ENCODE measurements around the gene HOXB6. TPM values are rescaled to one million over a fixed set of nuclear protein-coding genes. Genes with fewer than 3 reads are reported as not detected.
A peak's percentile ranks its signal among the peaks of the same experiment; 100 is the strongest.

Gene HOXB6
- under 1 TPM; 0.29 to 0.31 TPM for polyA plus RNA-seq

- no peaks in the 10 kb centered on the region for H3K9me3 ChIP-seq (ENCODE audit: control insufficient read depth in 2 of 2, insufficient read depth in 1 of 2, low read depth in 1 of 2, low read length in 1 of 2)
- no peaks in the 10 kb centered on the region for H3K36me3 ChIP-seq (ENCODE audit: control insufficient read depth in 2 of 2, insufficient read depth in 2 of 2, low read length in 1 of 2)
- peaks cover 0 to 2% of the 10 kb centered on the region in 2 donors for H3K4me1 ChIP-seq (ENCODE audit: control insufficient read depth in 2 of 2, insufficient read depth in 2 of 2, low read length in 1 of 2)
- H3K4me3 ChIP-seq (ENCODE audit: low read depth in 1 of 2, low read length in 2 of 2): no peak within 1 kb of the TSS
- peaks cover 3 to 29% of the 10 kb centered on the region in 2 donors for H3K27me3 ChIP-seq (ENCODE audit: control insufficient read depth in 1 of 2, insufficient read depth in 2 of 2, low read length in 2 of 2)
- WGBS, 2 donors: 27 to 31% methylated on average over 16 of the region's 16 CpGs
- H3K27ac ChIP-seq (ENCODE audit: low read depth in 2 of 2, low read length in 1 of 2): no peak within 1 kb of the TSS
These were observed at the start of gene HOXB6 for GRCh38 chr17:48604770-48605329. HOXB6 (minus strand) TSS chr17:48604986; CDS start chr17:48598150, 6,836 bp downstream.

GRCh38 chr17:48649741-48650140 is 45.0 kb upstream of the HOXB6 start:
- H3K4me3 ChIP-seq (ENCODE audit: low read depth in 1 of 2, low read length in 2 of 2): no peak overlapping the region
- 78 to 80% methylated on average over 1 of the region's 1 CpG for WGBS, 2 donors
- H3K9me3 ChIP-seq (ENCODE audit: control insufficient read depth in 2 of 2, insufficient read depth in 1 of 2, low read depth in 1 of 2, low read length in 1 of 2): no peaks in the 10 kb centered on the region
- H3K27ac ChIP-seq (ENCODE audit: low read depth in 2 of 2, low read length in 1 of 2): no peak overlapping the region
- H3K27me3 ChIP-seq (ENCODE audit: control insufficient read depth in 1 of 2, insufficient read depth in 2 of 2, low read length in 2 of 2): peaks cover 8 to 13% of the 10 kb centered on the region in 2 donors
- H3K36me3 ChIP-seq (ENCODE audit: control insufficient read depth in 2 of 2, insufficient read depth in 2 of 2, low read length in 1 of 2): no peaks in the 10 kb centered on the region
- peaks cover 2 to 3% of the 10 kb centered on the region in 2 donors for H3K4me1 ChIP-seq (ENCODE audit: control insufficient read depth in 2 of 2, insufficient read depth in 2 of 2, low read length in 1 of 2)

DNA sequence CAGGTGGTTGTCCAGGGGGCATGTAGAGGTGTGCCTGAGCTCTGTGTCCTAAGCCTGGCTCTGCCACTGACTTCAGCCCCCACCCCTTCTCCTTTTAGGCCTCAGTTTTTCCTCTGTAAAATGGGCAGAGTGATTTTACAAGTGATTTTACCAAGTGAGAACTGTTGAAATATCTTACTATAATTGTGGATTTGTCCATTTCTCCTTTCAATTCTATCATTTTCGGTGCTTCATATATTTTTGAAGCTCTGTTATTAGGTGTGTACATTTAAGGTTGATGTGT is 43.1 kb upstream of the HOXB6 start:
- peaks cover 2 to 3% of the 10 kb centered on the region in 2 donors for H3K4me1 ChIP-seq (ENCODE audit: control insufficient read depth in 2 of 2, insufficient read depth in 2 of 2, low read length in 1 of 2)
- H3K9me3 ChIP-seq (ENCODE audit: control insufficient read depth in 2 of 2, insufficient read depth in 1 of 2, low read depth in 1 of 2, low read length in 1 of 2): no peaks in the 10 kb centered on the region
- H3K4me3 ChIP-seq (ENCODE audit: low read depth in 1 of 2, low read length in 2 of 2): no peak overlapping the region
- 71 to 76% methylated on average over 1 of the region's 1 CpG for WGBS, 2 donors
- no peak overlapping the region for H3K27ac ChIP-seq (ENCODE audit: low read depth in 2 of 2, low read length in 1 of 2)
- H3K36me3 ChIP-seq (ENCODE audit: control insufficient read depth in 2 of 2, insufficient read depth in 2 of 2, low read length in 1 of 2): no peaks in the 10 kb centered on the region
- H3K27me3 ChIP-seq (ENCODE audit: control insufficient read depth in 1 of 2, insufficient read depth in 2 of 2, low read length in 2 of 2): peaks cover 12 to 23% of the 10 kb centered on the region in 2 donors

DNA sequence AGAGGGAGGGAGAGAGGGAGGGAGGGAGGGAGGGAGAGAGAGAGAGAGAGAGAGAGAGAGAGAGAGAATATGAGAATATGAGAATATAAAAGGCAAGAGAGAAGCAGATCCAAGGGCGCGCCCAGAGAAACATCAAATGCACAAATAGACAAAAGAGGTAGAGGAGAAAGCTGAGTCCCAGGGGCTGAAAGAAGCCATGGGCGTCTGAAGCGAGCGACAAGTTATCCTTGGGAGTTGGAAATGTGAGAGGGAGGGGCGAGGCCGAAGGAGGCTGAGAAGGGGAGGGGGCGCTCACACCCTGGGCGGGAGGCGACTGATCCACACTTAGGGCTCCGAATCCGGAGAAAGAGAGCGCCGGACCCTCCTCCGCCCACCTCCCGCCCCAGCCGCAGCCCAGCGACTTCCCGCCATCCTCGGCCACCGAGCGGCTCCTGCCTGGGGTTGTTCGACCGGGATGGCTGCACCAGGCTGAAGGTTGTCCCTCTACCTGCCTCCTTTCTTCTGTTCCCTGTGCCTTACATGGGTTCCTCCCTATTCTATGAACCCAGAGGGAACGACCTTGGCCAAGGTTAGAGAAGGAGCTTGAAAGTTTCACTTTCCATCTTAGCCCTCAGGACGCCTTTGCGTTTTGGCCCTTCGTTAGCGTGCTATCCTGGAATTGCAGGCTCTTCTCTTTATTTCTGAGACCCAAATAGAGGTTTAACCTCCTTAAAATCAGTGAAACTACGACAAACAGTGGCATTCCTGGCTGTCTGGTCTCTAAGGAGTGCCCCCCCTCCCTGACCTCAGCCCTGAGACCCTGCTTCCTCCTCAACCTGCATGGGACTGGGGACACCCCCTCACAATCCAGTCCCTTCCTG is 42.5 kb upstream of the HOXB6 start:
- Histone ChIP-seq H3K27me3 (ENCODE audit: control insufficient read depth in 1 of 2, insufficient read depth in 2 of 2, low read length in 2 of 2) (peaks cover 17 to 27% of the 10 kb centered on the region in 2 donors), H3K9me3 (ENCODE audit: control insufficient read depth in 2 of 2, insufficient read depth in 1 of 2, low read depth in 1 of 2, low read length in 1 of 2) (peaks cover 0 to 5% of the 10 kb centered on the region in 2 donors), H3K36me3 (ENCODE audit: control insufficient read depth in 2 of 2, insufficient read depth in 2 of 2, low read length in 1 of 2) (no peaks in the 10 kb centered on the region), H3K27ac (ENCODE audit: low read depth in 2 of 2, low read length in 1 of 2) (no peak overlapping the region), H3K4me1 (ENCODE audit: control insufficient read depth in 2 of 2, insufficient read depth in 2 of 2, low read length in 1 of 2) (peaks cover 2 to 3% of the 10 kb centered on the region in 2 donors), H3K4me3 (ENCODE audit: low read depth in 1 of 2, low read length in 2 of 2) (peak overlapping the region; percentile 1 to 39)
- 2 to 3% methylated on average over 29 to 30 of the region's 30 CpGs for WGBS, 2 donors

- peaks cover 0 to 6% of the 10 kb centered on the region in 2 donors for H3K9me3 ChIP-seq (ENCODE audit: control insufficient read depth in 2 of 2, insufficient read depth in 1 of 2, low read depth in 1 of 2, low read length in 1 of 2)
- H3K27ac ChIP-seq (ENCODE audit: low read depth in 2 of 2, low read length in 1 of 2): no peak overlapping the region
- peaks cover 17 to 31% of the 10 kb centered on the region in 2 donors for H3K27me3 ChIP-seq (ENCODE audit: control insufficient read depth in 1 of 2, insufficient read depth in 2 of 2, low read length in 2 of 2)
- WGBS, 2 donors: 4 to 6% methylated on average over 79 to 80 of the region's 80 CpGs
- H3K4me3 ChIP-seq (ENCODE audit: low read depth in 1 of 2, low read length in 2 of 2): peak overlapping the region; percentile 4 to 23
- H3K4me1 ChIP-seq (ENCODE audit: control insufficient read depth in 2 of 2, insufficient read depth in 2 of 2, low read length in 1 of 2): peaks cover 2 to 3% of the 10 kb centered on the region in 2 donors
- H3K36me3 ChIP-seq (ENCODE audit: control insufficient read depth in 2 of 2, insufficient read depth in 2 of 2, low read length in 1 of 2): no peaks in the 10 kb centered on the region
These were observed 41.7 kb upstream of the HOXB6 start for GRCh38 chr17:48646183-48647102.

DNA sequence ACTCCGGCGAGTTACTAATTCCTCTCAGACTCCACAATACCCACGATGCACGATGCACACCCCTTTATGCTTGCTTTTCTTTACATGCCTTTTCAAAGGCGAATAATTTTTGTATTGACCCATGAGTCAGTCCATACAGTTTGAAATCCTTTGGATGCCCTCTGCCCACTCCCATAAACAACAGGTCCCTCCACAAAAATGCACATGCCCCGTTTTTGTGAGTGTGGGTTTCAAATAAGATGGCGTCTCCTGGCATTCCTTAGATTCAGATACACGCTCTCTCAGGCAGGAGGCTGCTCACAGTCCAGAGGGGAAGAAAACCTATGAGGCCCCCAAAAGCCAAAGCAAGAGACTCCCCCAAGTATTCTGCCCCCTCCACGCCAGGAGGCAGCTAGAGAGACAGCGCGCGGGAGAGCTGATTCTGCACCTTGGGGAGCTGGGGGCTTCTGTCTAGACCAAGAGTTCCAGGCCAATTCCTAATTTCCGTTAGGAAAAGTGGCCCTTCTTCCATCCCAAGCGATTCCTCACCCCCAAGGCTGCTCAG is 40.9 kb upstream of the HOXB6 start:
- WGBS, 2 donors: 20 to 29% methylated on average over 14 of the region's 14 CpGs
- Histone ChIP-seq H3K27me3 (ENCODE audit: control insufficient read depth in 1 of 2, insufficient read depth in 2 of 2, low read length in 2 of 2) (peaks cover 17 to 31% of the 10 kb centered on the region in 2 donors), H3K4me3 (ENCODE audit: low read depth in 1 of 2, low read length in 2 of 2) (no peak overlapping the region)

DNA sequence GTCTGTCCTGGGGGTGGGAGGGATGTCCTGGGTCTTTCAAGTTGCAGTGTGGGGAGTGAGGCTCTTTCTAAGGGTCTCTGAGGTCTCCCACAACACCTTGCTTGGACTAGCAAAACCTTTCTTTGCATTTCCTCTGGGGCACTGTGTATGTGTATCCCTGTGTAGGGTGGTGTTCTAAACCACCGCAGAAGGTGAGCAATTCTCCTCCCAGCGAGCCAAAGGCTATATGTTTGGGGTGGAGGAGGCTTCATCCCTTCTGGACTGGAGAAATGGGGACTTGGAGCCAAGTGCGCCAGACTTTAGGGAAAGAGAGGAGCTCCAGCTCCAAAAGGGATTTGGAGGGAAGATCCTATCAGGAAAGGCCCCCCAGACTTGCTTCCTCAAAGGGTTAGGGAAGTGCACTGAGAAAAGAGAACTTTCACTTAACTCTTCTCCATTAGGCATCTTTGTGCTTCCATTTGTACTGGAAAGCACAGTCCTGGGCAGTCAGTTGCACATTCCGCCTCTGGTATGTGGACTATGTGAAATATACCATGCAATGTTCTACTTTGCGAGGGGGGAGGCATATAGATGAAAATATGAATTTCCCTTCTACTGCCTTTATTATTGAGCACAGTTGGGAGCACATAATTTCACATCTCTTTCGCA is 40.2 kb upstream of the HOXB6 start:
- WGBS, 2 donors: 36 to 42% methylated on average over 6 of the region's 6 CpGs
- H3K27ac ChIP-seq (ENCODE audit: low read depth in 2 of 2, low read length in 1 of 2): no peak overlapping the region
- no peaks in the 10 kb centered on the region for H3K36me3 ChIP-seq (ENCODE audit: control insufficient read depth in 2 of 2, insufficient read depth in 2 of 2, low read length in 1 of 2)
- H3K4me1 ChIP-seq (ENCODE audit: control insufficient read depth in 2 of 2, insufficient read depth in 2 of 2, low read length in 1 of 2): peaks cover 2 to 3% of the 10 kb centered on the region in 2 donors
- peaks cover 0 to 7% of the 10 kb centered on the region in 2 donors for H3K9me3 ChIP-seq (ENCODE audit: control insufficient read depth in 2 of 2, insufficient read depth in 1 of 2, low read depth in 1 of 2, low read length in 1 of 2)
- H3K4me3 ChIP-seq (ENCODE audit: low read depth in 1 of 2, low read length in 2 of 2): no peak overlapping the region
- H3K27me3 ChIP-seq (ENCODE audit: control insufficient read depth in 1 of 2, insufficient read depth in 2 of 2, low read length in 2 of 2): peaks cover 19 to 37% of the 10 kb centered on the region in 2 donors

More for the DNA sequence above, 40.9 kb upstream of the HOXB6 start:
- Histone ChIP-seq H3K36me3 (ENCODE audit: control insufficient read depth in 2 of 2, insufficient read depth in 2 of 2, low read length in 1 of 2) (no peaks in the 10 kb centered on the region), H3K4me1 (ENCODE audit: control insufficient read depth in 2 of 2, insufficient read depth in 2 of 2, low read length in 1 of 2) (peaks cover 2 to 3% of the 10 kb centered on the region in 2 donors), H3K9me3 (ENCODE audit: control insufficient read depth in 2 of 2, insufficient read depth in 1 of 2, low read depth in 1 of 2, low read length in 1 of 2) (peaks cover 0 to 7% of the 10 kb centered on the region in 2 donors), H3K27ac (ENCODE audit: low read depth in 2 of 2, low read length in 1 of 2) (no peak overlapping the region)

GRCh38 chr17:48644159-48644558 is 39.4 kb upstream of the HOXB6 start:
- Histone ChIP-seq H3K4me1 (ENCODE audit: control insufficient read depth in 2 of 2, insufficient read depth in 2 of 2, low read length in 1 of 2) (peaks cover 2 to 3% of the 10 kb centered on the region in 2 donors), H3K9me3 (ENCODE audit: control insufficient read depth in 2 of 2, insufficient read depth in 1 of 2, low read depth in 1 of 2, low read length in 1 of 2) (peaks cover 0 to 7% of the 10 kb centered on the region in 2 donors), H3K27me3 (ENCODE audit: control insufficient read depth in 1 of 2, insufficient read depth in 2 of 2, low read length in 2 of 2) (peaks cover 19 to 40% of the 10 kb centered on the region in 2 donors), H3K36me3 (ENCODE audit: control insufficient read depth in 2 of 2, insufficient read depth in 2 of 2, low read length in 1 of 2) (no peaks in the 10 kb centered on the region), H3K27ac (ENCODE audit: low read depth in 2 of 2, low read length in 1 of 2) (no peak overlapping the region), H3K4me3 (ENCODE audit: low read depth in 1 of 2, low read length in 2 of 2) (no peak overlapping the region)
- 77 to 100% methylated on average over 1 of the region's 1 CpG for WGBS, 2 donors

GRCh38 chr17:48643697-48644012 is 38.9 kb upstream of the HOXB6 start:
- no peaks in the 10 kb centered on the region for H3K36me3 ChIP-seq (ENCODE audit: control insufficient read depth in 2 of 2, insufficient read depth in 2 of 2, low read length in 1 of 2)
- no peak overlapping the region for H3K4me3 ChIP-seq (ENCODE audit: low read depth in 1 of 2, low read length in 2 of 2)
- H3K4me1 ChIP-seq (ENCODE audit: control insufficient read depth in 2 of 2, insufficient read depth in 2 of 2, low read length in 1 of 2): peaks cover 2 to 3% of the 10 kb centered on the region in 2 donors
- no peak overlapping the region for H3K27ac ChIP-seq (ENCODE audit: low read depth in 2 of 2, low read length in 1 of 2)
- H3K27me3 ChIP-seq (ENCODE audit: control insufficient read depth in 1 of 2, insufficient read depth in 2 of 2, low read length in 2 of 2): peaks cover 24 to 45% of the 10 kb centered on the region in 2 donors
- H3K9me3 ChIP-seq (ENCODE audit: control insufficient read depth in 2 of 2, insufficient read depth in 1 of 2, low read depth in 1 of 2, low read length in 1 of 2): peaks cover 0 to 7% of the 10 kb centered on the region in 2 donors

Measured in esophagus (tissue), 2 donors.